Hypothalamus (tissue), 51 donors: ENCODE results near the gene DOC2B.
"Not testable (repeated sequence)": the region's sequence is repeated elsewhere in the genome, so short reads cannot be mapped to it uniquely, and the experiment has no call there.

ENCODE experiments used
- DNase-seq, 51 donors: peaks; one replicate each; lab custom pipeline; 2025; lab: John Stamatoyannopoulos, UW

DOC2B gene

GRCh38 chr17:181245-182049, at the start of gene DOC2B:
Gene DOC2B, minus strand, starts transcription at chr17:181650. Its CDS starts 171 bp downstream, at chr17:181479.
- DNase-seq = peak in 22 of 51 donors; percentile 8 to 63 (median 31)

GRCh38 chr17:230395-230770, 48.9 kb upstream of the DOC2B start:
- no peak for DNase-seq

- no peak for DNase-seq
Measured at GRCh38 chr17:229709-230394, 48.4 kb upstream of the DOC2B start.

GRCh38 chr17:228951-229708, 47.7 kb upstream of the DOC2B start:
- no peak for DNase-seq

- no peak for DNase-seq
Measured at GRCh38 chr17:227946-228615, 46.6 kb upstream of the DOC2B start.

- DNase-seq = peak in 30 of 51 donors; percentile 13 to 84 (median 32)
Measured at GRCh38 chr17:227078-227945, 45.9 kb upstream of the DOC2B start.

GRCh38 chr17:226108-227077, 44.9 kb upstream of the DOC2B start:
- peak in 2 of 51 donors; percentile 62 to 84 for DNase-seq

- DNase-seq = no peak
Measured at GRCh38 chr17:225551-225950, 44.1 kb upstream of the DOC2B start.

- DNase-seq = not testable (repeated sequence)
Measured at GRCh38 chr17:224576-224975, 43.1 kb upstream of the DOC2B start.

GRCh38 chr17:223723-224471, 42.4 kb upstream of the DOC2B start:
- no peak for DNase-seq

- peak in 22 of 51 donors; percentile 11 to 60 (median 30) for DNase-seq
Measured at GRCh38 chr17:222172-222571, 40.7 kb upstream of the DOC2B start.

GRCh38 chr17:219696-220095, 38.2 kb upstream of the DOC2B start:
- DNase-seq = no peak

- no peak for DNase-seq
Measured at GRCh38 chr17:218432-219110, 37.1 kb upstream of the DOC2B start.

GRCh38 chr17:216625-217024, 35.2 kb upstream of the DOC2B start:
- DNase-seq = no peak

GRCh38 chr17:215563-216478, 34.4 kb upstream of the DOC2B start:
- peak in 7 of 51 donors; percentile 8 to 64 (median 44) for DNase-seq

GRCh38 chr17:214881-215331, 33.5 kb upstream of the DOC2B start:
- DNase-seq = no peak
